PFSK-1 (cell line): ENCODE results near the gene TMED6.

Source experiments
- FOXP2 ChIP-seq: optimal IDR thresholded peaks from 2 replicates; pipeline ENCODE3; 2011; ENCODE audit warnings: borderline replicate concordance, control low read depth, inconsistent platforms; ENCODE audit not compliant: insufficient read depth; ENCODE audit errors: extremely low read length, extremely low read depth
- POLR2AphosphoS5 ChIP-seq: IDR thresholded peaks from 2 replicates; pipeline ENCODE4 v1.6.1; 2012; ENCODE audit warnings: low read depth, mild to moderate bottlenecking, control low read depth, low read length, moderate library complexity
- SIN3A ChIP-seq: IDR thresholded peaks from 2 replicates; pipeline ENCODE4 v1.6.1; 2012; ENCODE audit warnings: mild to moderate bottlenecking, low read length, moderate library complexity, borderline replicate concordance; ENCODE audit not compliant: insufficient read depth
- TAF1 ChIP-seq: IDR thresholded peaks from 2 replicates; pipeline ENCODE4 v1.6.1; 2012; ENCODE audit warnings: low read length, control low read depth, borderline replicate concordance; ENCODE audit not compliant: insufficient read depth
- TF ChIP-seq, protein P1 (sequence below), 2 experiments: IDR thresholded peaks; 2 replicates each; pipeline versions ENCODE4 v1.6.1 to v1.8.0; 2011 to 2012; ENCODE audit warnings: low read depth in 2 of 2, low read length in 2 of 2, control low read depth in 1 of 2, inconsistent platforms in 1 of 2, mild to moderate bottlenecking in 1 of 2, moderate library complexity in 1 of 2; ENCODE audit not compliant: insufficient read depth in 1 of 2

The TMED6 gene

DNA sequence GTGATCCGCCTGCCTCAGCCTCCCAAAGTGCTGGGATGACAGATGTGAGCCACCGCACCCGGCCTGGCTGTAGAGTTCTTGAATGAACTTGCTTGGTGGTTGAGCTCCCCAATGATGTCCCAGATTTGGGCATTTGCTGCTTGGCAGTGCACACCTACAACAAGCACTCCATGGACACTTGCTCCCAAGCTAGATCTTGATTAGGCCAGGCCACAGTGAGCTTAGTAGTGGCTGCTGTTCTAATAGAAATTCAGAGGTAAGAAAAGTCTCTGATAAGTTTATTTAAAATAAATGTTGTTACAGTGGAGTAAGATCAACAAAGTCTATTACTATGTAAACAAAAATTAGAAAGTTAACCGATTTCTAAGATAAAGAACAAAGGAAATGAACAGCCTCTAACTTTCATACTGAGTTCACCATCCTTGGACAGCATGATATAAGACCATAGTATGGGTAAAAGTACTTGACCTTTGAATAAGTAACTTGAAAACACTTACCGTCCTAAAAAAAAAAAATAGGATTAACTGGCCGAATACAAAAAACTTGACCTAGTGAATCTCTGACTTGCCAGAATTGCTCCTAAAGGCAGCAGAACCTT is 951 bp downstream of the TMED6 start:
- TF ChIP-seq, protein P1, sequence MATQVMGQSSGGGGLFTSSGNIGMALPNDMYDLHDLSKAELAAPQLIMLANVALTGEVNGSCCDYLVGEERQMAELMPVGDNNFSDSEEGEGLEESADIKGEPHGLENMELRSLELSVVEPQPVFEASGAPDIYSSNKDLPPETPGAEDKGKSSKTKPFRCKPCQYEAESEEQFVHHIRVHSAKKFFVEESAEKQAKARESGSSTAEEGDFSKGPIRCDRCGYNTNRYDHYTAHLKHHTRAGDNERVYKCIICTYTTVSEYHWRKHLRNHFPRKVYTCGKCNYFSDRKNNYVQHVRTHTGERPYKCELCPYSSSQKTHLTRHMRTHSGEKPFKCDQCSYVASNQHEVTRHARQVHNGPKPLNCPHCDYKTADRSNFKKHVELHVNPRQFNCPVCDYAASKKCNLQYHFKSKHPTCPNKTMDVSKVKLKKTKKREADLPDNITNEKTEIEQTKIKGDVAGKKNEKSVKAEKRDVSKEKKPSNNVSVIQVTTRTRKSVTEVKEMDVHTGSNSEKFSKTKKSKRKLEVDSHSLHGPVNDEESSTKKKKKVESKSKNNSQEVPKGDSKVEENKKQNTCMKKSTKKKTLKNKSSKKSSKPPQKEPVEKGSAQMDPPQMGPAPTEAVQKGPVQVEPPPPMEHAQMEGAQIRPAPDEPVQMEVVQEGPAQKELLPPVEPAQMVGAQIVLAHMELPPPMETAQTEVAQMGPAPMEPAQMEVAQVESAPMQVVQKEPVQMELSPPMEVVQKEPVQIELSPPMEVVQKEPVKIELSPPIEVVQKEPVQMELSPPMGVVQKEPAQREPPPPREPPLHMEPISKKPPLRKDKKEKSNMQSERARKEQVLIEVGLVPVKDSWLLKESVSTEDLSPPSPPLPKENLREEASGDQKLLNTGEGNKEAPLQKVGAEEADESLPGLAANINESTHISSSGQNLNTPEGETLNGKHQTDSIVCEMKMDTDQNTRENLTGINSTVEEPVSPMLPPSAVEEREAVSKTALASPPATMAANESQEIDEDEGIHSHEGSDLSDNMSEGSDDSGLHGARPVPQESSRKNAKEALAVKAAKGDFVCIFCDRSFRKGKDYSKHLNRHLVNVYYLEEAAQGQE (IDR thresholded peaks at IDR 0.05; ENCODE audit: insufficient read depth in 1 of 2, low read depth in 2 of 2, low read length in 2 of 2) = no peak
- no peak for TF ChIP-seq SIN3A
- no peak for TF ChIP-seq POLR2AphosphoS5
- TF ChIP-seq FOXP2 = no peak
- TF ChIP-seq TAF1 = no peak

DNA sequence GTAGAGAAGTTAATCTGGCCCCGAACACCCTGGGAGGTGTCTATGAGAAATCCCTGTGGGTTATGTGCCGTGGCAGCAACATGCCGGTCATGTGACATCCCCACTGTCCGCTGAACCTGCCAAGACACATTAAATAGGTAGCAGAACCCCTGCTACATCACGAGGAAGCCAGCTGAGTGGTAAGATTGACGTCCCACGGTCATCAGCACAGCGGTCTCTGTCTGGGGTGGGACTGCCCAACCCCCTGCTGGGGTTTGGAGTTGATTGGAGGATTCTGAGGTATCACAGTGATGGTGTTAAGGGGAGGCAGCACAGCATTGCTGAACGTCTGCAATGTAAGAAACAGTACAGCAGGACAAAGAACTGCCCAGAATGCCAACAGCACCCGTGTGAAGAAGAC is 2.0 kb downstream of the TMED6 start:
- TF ChIP-seq, protein P1 (IDR thresholded peaks at IDR 0.05; ENCODE audit: insufficient read depth in 1 of 2, low read depth in 2 of 2, low read length in 2 of 2) = no peak
- no peak for TF ChIP-seq POLR2AphosphoS5
- no peak for TF ChIP-seq SIN3A
- TF ChIP-seq FOXP2 = no peak
- no peak for TF ChIP-seq TAF1

GRCh38 chr16:69348222-69348621 is 3.4 kb downstream of the TMED6 start:
- TF ChIP-seq, protein P1 (IDR thresholded peaks at IDR 0.05; ENCODE audit: insufficient read depth in 1 of 2, low read depth in 2 of 2, low read length in 2 of 2) = no peak
- TF ChIP-seq POLR2AphosphoS5 = no peak
- TF ChIP-seq SIN3A = no peak
- TF ChIP-seq FOXP2 = no peak
- no peak for TF ChIP-seq TAF1

DNA sequence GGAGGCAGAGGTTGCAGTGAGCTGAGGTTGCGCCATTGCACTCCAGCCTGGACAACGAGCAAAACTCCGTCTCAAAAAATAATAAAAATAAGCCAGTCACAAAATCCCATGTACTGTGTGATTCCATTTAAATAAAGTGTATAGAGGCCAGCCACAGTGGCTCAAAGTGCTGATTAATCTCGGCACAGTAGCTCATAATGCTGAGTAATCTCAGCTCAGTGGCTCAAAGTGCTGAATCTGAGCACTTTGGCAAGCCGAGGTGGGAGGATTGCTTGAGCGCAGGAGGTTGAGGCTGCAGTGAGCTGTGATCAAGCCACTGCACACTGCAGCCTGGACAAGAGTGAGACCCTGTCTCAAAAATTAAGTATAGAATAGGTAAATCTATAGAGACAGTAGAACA is 4.9 kb downstream of the TMED6 start:
- TF ChIP-seq, protein P1 (IDR thresholded peaks at IDR 0.05; ENCODE audit: insufficient read depth in 1 of 2, low read depth in 2 of 2, low read length in 2 of 2) = no peak
- no peak for TF ChIP-seq POLR2AphosphoS5
- TF ChIP-seq SIN3A = no peak
- no peak for TF ChIP-seq FOXP2
- no peak for TF ChIP-seq TAF1

GRCh38 chr16:69345923-69346322 is 5.7 kb downstream of the TMED6 start:
- TF ChIP-seq, protein P1 (IDR thresholded peaks at IDR 0.05; ENCODE audit: insufficient read depth in 1 of 2, low read depth in 2 of 2, low read length in 2 of 2) = no peak
- TF ChIP-seq TAF1 (no peak), SIN3A (no peak), POLR2AphosphoS5 (no peak), FOXP2 (no peak)
